ENCODE measurements around the gene APAF1.

GRCh38 chr12:98669751-98670150 is 24.7 kb downstream of the APAF1 start:
- TF ChIP-seq POLR2AphosphoS5 (IDR thresholded peaks at IDR 0.05; ENCODE audit: borderline replicate concordance, low read depth, low read length), result no peak
- TF ChIP-seq EZH2 (IDR thresholded peaks at IDR 0.05), result no peak
- TF ChIP-seq FOXP2 (optimal IDR thresholded peaks at IDR 0.05; ENCODE audit: control extremely low read depth, extremely low read length, insufficient read depth), result no peak

Data from SK-N-MC (cell line).